GM12872 (cell line): ENCODE measurements around the gene DR1.

Source experiments
- TF ChIP-seq, protein P1 (sequence below): IDR thresholded peaks from 3 replicates; pipeline ENCODE4 v1.5.1; 2011; ENCODE audit warnings: low read depth, mild to moderate bottlenecking, low read length, moderate library complexity; ENCODE audit not compliant: insufficient read depth

Gene DR1

GRCh38 chr1:93345633-93346420 is at the start of gene DR1:
DR1 (plus strand) TSS chr1:93345907; CDS start chr1:93346646, 739 bp downstream.
- TF ChIP-seq, protein P1, sequence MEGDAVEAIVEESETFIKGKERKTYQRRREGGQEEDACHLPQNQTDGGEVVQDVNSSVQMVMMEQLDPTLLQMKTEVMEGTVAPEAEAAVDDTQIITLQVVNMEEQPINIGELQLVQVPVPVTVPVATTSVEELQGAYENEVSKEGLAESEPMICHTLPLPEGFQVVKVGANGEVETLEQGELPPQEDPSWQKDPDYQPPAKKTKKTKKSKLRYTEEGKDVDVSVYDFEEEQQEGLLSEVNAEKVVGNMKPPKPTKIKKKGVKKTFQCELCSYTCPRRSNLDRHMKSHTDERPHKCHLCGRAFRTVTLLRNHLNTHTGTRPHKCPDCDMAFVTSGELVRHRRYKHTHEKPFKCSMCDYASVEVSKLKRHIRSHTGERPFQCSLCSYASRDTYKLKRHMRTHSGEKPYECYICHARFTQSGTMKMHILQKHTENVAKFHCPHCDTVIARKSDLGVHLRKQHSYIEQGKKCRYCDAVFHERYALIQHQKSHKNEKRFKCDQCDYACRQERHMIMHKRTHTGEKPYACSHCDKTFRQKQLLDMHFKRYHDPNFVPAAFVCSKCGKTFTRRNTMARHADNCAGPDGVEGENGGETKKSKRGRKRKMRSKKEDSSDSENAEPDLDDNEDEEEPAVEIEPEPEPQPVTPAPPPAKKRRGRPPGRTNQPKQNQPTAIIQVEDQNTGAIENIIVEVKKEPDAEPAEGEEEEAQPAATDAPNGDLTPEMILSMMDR, result no peak

DNA sequence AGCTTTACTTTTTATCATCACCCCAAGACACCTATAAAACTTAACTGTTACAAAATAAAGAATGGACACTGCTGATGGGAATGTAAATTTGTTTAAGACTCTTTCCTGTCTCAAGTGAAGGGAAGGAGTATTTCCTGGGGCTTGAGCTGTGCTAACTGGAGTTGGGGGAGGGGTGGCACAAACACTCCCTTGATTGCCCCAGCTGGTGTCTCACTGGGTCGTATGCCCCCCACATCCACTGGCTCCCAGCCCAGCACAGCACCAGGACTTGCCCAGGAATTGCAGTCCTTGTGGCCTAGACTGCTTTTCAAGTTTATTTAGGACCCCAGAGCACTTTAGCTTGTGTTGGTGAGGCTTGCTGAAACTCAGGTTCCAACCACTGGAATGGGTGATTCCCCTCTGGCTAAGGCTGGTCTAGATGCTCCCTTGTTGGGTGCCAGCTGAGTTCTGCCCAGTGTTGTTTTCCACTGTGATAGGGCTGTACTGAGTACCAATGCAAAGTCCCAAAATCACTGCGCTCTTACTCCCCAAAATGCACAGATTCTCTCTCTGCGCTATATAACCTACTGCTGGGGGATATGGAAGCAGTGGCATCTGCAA is 49.1 kb upstream of the DR1 start:
- TF ChIP-seq, protein P1, result no peak

- TF ChIP-seq, protein P1, result no peak
Measured at GRCh38 chr1:93301131-93301530, 44.6 kb upstream of the DR1 start.

GRCh38 chr1:93302078-93302477 is 43.6 kb upstream of the DR1 start:
- TF ChIP-seq, protein P1, result no peak

GRCh38 chr1:93304716-93305138 is 41.0 kb upstream of the DR1 start:
- TF ChIP-seq, protein P1, result peak; percentile 79

- TF ChIP-seq, protein P1, result no peak
Measured at GRCh38 chr1:93306920-93307319, 38.8 kb upstream of the DR1 start.

GRCh38 chr1:93313026-93313425 is 32.7 kb upstream of the DR1 start:
- TF ChIP-seq, protein P1, result no peak
